T-helper 1 cell treated with Interleukin-12 subunit alpha and Interleukin-12 subunit beta and Interleukin-4 antibody, amounts not matched to agents 30 ng/mL and 1 ng/mL, for 36 hours (primary cell): Measurements from ENCODE around the gene ADAMTSL1. TPM values are rescaled to one million over a fixed set of nuclear protein-coding genes. Genes with fewer than 3 reads are reported as not detected.

Source experiments
- intact Hi-C: fragments of 100-400 bp; cut with micrococcal nuclease; formaldehyde crosslinking; loops from one replicate; pipeline ENCODE4 v1.15.1; 2024
- total RNA-seq: library from RNA; stranded (reverse); gene quantifications from 2 replicates; pipeline ENCODE4 v1.2.3, GENCODE V29; 2022

Gene ADAMTSL1
- total RNA-seq, 1 donor from 2014 or later = not detected

DNA sequence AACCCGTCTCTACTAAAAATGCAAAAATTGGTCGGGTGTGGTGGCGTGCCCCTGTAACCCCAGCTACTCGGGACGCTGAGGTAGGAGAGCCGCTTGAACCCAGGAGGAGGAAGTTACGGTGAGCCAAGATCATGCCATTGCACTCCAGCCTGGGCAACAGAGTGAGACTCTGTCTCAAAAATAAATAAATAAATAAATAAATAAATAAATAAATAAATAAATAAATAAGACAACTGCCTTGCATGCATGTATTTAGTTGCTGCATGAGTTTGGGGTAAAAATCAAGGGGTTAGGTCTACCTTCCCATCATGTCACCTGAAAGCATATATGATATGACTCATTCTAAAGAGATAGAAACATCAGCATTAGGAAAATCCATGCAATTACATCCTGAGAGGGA lies 254.0 kb downstream of the ADAMTSL1 start:
- intact Hi-C loops = no loop called here

DNA sequence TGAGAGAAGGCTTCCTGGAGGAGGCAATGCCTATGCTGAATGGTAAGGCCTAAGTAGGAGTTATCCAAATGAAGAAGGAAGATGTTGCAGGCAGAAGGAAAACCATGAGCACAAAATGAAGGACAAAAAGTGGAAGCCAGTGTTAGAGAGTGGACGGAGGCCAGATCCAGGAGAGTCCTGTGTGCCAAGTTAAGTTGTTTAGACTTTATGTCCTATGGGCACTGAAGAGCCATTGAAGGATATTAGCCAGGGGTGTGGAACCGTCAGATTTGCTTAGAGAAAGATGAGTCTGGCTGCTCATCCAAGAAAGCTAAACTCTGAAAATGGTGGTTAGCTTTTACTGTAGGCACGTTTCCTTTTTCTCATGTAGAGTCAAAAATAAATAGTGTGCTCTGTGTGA lies 254.7 kb downstream of the ADAMTSL1 start:
- intact Hi-C loops = no loop called here

DNA sequence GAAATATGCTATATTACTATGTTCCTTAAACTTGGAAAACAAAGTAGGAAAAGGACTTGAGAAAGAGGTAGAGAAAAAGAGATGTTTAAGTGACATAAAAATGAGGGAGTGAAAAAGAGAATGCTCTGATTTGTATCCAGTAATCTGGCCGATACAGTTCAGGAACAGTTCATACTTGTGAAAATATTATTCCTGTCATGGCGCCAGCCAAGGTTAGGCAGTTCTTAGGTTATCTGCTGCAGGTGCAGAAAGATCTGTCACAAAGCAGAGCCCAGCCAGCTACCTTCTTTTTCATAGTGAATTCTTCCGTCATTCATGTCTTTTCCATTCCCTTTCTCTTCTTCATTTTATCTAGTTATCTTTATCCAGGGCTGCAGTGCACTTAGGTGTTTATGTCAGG lies 256.3 kb downstream of the ADAMTSL1 start:
- intact Hi-C loops = no loop called here

DNA sequence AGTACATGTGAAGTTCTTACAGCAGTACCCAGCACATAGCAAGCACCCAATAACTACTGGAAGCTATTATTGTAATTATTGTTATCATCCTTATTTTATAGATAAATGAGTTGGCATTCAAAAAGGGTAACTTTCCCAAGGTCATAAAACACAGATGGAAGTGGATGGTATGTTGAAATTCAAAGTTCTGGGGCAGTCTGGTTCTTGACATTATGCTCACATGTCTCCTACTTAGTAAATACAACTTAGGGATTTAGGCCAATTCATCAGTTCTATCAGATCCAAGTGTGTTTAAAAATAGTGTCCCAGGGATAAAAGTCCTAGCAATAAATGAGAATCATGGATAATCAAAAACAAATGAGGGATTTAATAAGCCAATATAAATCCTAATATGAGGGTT lies 265.2 kb downstream of the ADAMTSL1 start:
- intact Hi-C loops = no loop called here

- intact Hi-C loops = no loop called here
These were observed 265.8 kb downstream of the ADAMTSL1 start for GRCh38 chr9:18739641-18740318.

- intact Hi-C loops = no loop called here
These were observed 267.4 kb downstream of the ADAMTSL1 start for GRCh38 chr9:18741359-18741758.

GRCh38 chr9:18741945-18742344 lies 268.0 kb downstream of the ADAMTSL1 start:
- intact Hi-C loops = no loop called here

- intact Hi-C loops = no loop called here
These were observed 269.5 kb downstream of the ADAMTSL1 start for GRCh38 chr9:18743421-18743820.

DNA sequence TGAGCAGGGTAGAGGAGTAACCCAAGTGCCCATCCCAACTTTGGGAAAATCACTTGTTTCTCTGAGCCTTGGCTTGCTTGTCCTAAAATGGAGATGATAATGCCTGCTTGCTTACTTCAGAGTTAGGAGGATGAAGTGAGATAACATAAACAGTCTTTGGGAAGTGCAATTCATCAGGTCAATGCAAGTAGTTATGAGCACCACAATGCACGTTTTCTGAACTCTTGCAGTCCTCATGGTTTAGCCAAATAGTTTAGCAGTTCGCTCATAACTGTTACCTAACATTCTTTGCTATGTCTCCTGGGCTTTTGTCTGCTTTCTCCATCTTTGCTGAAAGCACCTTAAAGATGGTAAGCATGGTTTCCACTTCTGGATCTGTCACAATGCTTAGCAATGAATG lies 270.0 kb downstream of the ADAMTSL1 start:
- intact Hi-C loops = no loop called here

DNA sequence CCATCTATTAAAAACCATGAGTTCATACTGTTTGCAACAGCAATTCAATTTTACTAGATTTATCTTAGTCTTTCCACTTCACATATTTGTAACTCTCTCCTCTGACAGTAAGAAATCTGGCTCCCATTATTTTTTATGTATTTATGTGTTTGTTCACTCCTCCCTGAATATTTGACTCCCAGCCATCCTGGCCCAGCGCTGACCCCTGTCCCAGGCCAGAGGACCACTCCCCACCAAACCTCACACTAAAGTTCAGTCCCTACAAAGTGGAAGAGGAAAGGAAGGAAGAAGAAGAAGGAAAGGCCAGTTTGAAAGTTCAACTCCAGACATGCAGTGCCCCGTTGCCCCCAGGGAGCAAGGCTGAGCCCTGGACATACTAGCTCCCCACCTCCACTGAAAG lies 271.8 kb downstream of the ADAMTSL1 start:
- intact Hi-C loops = no loop called here

DNA sequence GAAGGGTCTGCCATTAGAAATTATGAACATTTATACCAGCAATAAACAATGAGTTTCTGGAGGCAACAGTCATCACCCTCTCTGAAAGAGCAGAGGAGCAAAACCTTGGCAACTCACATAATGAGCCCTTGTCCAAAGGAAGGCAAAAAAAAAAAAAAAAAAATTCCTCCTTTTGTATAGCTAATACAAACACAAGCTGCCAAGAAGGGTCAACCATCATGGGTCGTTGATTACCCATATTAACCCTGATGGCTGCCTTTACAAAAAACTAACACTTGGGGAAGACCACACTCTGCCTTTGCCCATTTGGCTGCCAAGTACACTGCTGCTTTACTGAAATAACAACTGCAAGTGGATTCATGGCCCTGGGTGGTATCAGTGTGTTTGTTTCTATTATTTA lies 272.7 kb downstream of the ADAMTSL1 start:
- intact Hi-C loops = no loop called here

DNA sequence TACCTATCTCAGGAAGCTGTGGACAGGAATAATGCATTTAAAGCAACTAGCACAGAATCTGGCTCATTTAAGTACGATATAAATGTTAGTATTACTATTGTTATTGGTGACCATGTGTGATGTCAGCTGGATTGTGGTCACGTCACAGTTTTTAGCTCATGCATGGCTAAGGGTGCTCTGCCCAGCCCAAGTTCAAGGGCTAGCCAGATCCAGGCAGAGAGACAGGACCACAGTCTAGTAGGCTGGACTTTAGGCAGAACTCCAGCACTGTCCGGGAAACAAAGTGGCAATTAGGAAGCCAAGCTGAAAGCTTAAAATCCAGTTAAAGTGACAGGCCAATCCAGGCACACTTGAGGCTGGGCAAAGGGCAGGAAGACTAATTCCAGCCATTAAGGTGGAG lies 273.6 kb downstream of the ADAMTSL1 start:
- intact Hi-C loops = no loop called here

GRCh38 chr9:18748251-18748701 lies 274.3 kb downstream of the ADAMTSL1 start:
- intact Hi-C loops = no loop called here

- intact Hi-C loops = no loop called here
These were observed 275.8 kb downstream of the ADAMTSL1 start for GRCh38 chr9:18749711-18750110.

- intact Hi-C loops = no loop called here
These were observed 280.0 kb downstream of the ADAMTSL1 start for GRCh38 chr9:18753904-18754303.

DNA sequence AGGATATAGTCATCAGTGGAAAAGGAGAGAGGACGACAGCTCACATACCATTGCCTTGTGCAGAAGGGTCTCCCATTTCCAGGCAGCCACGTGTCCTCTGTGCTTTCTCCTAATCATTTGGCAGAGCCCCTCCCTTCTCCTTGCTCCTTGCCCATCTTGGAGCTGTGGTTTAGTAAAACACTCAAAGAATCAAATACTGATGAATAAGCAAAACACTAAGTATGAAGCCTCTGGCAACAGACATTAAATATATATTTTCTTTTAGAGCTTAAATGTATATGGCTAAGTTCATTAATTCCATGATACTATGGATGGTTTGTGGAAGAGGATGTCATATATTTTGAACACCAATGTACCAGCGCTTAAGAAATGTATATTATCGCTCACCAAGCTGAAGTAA lies 280.6 kb downstream of the ADAMTSL1 start:
- intact Hi-C loops = no loop called here

GRCh38 chr9:18755263-18755662 lies 281.3 kb downstream of the ADAMTSL1 start:
- intact Hi-C loops = no loop called here

- intact Hi-C loops = no loop called here
These were observed 282.8 kb downstream of the ADAMTSL1 start for GRCh38 chr9:18756712-18757125.

- intact Hi-C loops = no loop called here
These were observed 285.9 kb downstream of the ADAMTSL1 start for GRCh38 chr9:18759827-18760226.

DNA sequence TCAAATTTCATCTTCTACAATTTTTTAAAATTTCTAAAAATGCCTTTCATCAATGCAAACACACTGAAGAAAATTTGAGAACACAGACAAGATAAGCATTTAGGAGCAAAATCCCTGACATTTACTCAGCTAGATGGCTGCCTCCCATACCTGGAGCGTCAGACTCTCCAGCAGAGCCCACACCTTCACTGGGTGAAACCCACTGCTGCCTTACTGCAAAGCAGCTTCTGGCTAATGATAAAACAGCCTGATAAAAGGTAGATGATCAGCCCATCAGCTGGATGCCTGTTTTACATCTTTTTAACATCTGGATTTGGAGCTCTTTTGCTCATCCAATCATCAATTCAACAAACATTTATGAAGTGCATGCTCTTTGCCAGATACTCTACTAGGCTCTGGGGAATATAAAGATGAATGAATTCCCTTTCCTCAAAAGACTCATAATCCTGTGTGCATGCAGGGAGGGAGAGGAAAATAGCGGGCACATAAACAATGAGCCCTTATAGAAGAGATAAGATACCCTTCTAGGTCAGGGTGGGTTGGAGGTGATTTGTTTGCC lies 287.9 kb downstream of the ADAMTSL1 start:
- intact Hi-C loops = no loop called here

DNA sequence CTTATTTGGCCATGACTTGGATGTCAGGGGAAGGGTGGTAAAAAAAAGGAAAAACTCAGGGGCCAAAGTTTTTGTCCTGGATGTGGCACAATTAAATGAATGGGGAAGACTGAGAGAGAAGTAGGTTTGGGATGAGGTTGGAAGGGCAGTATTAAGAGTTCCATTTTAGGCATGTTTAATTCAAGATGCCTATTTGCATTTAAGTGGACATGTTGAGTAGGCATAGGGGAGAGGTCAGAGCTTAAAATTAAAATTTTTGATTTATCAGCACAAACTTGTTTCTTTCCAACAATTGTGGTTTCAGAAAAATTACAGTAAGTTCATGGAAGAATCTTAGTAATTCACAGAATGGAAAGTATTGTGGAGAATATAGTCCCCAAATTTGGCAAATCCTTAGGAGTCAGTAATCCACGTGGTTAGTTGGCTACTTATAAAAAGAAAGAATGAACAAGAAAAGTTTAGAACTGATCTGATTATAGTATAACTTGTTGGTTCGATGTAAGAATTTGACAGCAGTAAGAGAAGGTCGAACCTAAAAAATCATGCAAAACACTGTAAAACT lies 293.1 kb downstream of the ADAMTSL1 start:
- intact Hi-C loops = no loop called here

- intact Hi-C loops = no loop called here
These were observed 295.1 kb downstream of the ADAMTSL1 start for GRCh38 chr9:18768951-18769622.
